Superior temporal gyrus (tissue), 1 donor: ENCODE measurements around the gene RAB3C.

Experiments
- DNase-seq: peaks from one replicate; pipeline ENCODE4 v3.0.0-alpha.2; 2016; ENCODE audit errors: extremely low spot score

RAB3C gene

DNA sequence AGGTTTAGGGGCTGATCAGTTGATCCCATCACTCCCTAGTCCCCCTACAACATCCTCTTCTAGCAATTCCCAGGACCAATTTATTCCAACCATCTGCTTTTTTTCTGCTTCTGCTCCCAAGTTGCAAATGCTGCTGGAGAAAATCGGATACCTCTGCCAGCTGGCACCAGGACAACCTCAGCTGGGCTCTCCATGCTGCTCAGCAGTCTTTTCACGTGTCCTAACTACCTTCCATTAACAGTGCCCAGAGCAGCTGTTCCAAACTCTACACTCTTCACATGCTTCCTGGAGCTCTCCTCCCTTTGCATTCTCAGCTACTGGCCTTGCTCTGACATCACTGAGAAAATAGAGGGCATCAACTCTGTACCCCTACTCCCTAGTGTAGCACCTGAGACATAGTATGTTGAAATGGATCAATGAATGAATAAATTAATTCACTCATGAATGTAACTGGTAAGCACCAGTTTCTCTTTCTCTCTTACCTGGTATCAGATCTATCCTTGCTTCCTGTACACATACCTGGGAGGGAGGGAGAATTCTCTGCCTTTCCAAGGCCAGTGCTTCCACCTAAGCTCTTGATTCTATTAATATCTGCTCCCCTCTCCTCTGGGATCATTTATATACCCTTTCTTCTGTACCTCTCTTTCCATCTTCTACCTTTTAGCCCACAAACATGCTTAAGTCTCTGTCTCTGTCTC, 191.0 kb downstream of the RAB3C start:
- peak; percentile 77 for DNase-seq

DNA sequence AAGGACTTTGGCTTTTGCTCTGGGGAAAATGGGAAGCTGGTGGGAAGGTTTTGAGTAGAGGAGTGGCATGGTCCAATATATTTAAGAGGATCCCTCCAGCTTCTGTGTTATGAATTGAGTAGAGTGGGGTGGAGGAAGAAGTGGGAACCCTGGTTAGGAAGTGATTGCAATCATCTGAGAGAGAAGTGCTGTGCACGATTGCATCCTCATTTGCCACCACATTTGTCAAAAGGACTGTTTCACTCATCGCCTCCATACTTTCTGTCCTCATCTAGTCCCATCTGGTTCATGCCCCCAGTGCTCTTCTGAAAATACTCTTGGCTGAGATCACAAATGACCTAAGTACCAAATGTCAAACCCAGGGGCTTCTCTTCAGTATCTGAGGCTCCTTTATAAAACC, 192.1 kb downstream of the RAB3C start:
- no peak for DNase-seq

DNA sequence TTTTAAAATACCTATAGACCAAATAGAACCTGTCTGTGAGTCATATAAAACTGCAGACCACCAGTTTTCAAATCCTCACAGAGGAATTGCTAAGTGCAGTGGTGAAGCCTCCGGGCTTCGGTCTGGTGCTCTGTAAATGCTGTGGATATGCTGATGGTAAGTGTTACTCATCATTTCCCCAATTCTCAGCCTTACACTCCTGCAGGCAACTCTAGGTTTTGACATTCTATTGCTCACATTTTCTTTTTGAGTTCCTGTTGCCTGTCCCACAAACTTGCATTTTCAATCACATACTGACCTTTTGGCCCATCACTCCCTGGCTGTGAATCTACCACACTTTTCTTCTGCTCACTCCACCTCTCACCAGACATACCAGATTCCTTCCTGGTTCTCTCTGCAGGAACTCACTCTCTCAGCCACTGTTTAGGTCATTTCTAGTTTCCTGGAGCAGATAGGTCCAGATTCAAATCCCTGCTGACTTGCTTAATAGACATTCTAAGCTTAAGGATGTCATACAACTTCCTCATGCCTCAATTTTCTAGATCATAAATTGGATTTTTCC, 192.9 kb downstream of the RAB3C start:
- DNase-seq, result no peak

DNA sequence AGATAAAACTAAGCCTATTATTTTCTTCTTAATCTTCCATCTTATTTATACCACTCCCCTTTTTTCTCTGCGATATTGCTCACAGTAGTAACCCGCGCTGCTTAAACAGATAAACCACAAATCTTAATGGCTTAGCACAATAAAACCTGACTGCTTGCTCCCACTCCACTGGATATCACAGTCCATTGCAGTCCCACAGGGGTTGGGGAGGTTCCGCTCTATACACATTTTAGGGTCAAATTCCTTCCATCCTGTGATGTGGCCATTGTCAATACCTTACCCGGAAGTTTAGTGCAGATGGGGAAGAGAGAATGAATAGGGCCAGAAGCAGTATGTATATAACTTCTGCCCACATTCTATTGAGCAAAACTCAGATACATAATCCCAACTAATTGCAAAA, 193.7 kb downstream of the RAB3C start:
- no peak for DNase-seq

DNA sequence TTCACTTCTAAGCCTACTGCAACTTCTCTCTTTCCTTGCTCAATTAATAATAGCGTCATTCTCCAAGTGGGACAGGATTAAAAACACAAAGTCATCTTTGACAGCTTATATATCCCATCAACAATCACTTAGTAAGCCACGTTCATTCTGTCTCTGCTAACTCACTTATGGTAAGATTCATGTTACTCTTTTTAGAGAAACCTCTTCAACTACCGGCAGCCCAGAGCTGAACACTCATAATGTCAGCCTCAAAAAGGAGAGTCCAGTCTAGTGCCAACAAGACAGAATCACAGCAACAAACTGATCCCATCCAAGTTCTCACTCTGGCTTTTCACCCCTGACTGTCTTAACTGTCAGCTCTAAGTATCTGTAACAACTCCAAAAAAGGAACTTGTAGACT, 196.0 kb downstream of the RAB3C start:
- DNase-seq, result no peak

DNA sequence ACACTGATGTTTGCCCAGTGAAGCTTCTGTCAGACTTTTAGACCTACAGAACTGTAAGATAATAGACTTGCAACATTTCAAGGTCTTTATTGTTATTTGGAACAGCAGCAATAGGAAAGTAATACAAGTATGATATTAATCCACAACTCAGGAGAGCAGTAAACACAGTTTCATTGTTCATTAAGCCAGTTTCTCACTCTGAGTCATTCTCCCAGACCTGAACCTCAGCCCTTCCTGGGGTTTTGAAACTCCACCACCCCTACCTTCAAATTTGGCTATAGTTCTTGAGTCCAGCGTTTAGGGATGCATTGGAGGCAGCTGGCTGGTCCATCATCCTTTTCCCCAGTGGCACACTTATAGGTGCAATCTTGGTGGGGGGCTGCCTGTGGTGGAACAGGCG, 203.2 kb downstream of the RAB3C start:
- DNase-seq, result no peak

DNA sequence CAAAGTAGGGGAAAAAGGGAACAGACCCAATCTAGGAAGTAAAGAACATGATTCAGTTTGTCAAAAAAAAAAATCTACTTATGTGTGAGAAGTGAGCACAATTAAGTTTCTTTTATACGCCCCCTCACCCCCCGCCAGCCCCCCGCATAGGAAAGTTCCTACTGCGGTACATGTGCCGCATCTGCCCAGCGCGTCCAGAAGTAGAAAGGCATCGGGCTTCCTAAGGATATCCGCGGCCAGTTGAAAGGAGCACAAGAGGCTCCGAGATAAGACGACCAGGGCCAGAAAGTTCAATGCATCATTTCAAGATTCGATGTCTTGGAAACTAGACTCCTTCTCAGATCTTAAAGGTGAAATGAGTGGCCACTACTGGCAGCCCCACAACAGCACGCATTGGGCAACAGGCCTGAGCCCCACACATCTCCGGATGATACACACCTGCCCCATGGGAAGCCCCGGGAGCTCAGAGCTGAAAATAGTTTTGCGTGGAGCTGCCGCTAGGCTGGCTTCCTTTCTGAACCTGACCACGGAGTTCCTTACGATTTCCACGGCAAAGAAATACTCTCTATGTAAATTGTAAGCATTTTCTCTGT, 203.9 kb downstream of the RAB3C start:
- DNase-seq, result no peak

DNA sequence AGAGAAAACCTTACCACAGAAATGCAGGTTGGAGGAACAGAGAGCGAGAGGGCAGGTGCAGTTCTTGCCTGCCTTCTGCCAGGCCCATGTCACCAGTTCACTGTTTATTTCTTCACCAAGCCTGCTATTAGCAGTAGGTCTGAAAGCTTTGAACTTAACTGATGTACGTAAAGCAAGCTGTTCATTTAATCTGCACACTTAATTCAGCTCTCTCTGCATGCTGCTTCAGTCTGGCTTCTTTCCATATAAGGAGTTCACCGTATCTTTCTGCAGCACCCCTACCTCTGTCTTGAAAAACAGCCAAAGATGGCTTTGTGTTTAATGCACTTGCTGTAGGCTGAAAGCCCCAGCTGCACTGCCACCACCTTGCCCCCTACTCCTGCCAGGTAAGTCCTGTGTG, 205.1 kb downstream of the RAB3C start:
- no peak for DNase-seq

DNA sequence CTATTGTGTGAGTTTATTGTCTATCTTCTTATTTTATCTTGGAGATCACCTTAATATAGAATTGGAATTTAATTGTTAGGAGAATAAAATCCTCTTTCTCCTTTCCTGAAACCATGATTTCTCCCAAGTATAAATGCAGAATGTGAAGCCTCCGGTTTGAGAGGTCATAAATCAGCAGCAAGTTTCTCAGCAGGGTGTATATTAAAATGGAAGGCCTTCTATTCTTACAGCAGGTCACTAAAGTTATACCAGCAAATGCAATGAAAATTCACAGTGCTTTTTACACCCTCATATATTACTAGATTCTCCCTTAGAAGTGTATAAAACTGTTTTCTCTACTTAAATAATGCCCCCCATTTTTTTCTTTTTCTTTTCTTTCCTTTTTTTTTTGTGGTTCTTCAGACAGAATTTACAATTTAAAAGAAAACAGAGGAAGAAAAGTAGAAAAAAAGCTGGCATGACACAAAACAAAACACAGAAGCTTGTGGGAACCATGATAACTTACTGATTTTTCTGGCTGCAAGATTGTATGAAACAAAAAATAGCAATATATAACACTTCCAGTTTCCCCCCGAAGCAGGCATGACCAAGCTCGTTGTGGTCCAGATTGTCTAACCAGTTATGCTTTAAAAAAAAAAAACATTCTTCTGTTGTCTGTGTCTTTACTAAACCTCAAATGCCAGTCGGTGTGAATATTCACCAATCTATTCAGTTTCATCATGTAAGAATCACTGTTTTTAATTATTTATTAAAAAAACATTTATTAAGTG, 211.2 kb downstream of the RAB3C start:
- DNase-seq, result no peak

DNA sequence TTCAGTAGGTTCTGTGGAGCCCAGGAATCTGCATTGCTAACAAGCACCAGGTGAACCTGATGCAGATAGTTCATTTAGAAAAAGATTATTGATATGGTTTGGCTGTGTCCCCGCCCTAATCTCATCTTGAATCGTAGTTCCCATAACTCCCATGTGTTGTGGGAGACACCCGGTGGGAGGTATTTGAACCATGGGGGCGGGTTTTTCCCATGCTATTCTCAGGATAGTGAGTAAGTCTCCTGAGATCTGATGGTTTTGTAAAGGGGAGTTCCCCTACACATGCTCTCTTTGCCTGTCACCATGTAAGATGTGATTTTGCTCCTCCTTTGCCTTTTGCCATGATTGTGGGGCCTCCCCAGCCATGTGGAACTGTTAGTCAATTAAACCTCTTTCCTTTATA, 212.0 kb downstream of the RAB3C start:
- no peak for DNase-seq

DNA sequence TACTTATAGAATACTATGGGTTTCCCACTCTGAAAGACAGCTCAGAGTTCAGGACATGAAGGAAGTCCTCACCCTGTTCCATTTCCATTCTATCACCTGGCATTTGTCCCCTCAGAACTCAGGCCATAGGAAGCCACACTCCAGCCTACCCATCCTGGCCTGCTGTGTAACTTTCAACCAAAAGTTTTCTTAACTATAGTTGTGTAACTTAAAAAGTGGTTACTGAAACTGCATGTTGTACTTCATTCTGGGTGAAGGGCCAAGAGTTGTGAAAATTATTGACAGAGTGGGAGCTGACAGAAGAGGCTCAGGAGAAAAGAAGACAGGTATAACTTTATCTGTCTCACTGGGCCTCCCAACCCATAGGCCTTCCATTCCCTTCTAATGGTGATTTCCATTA, 212.5 kb downstream of the RAB3C start:
- no peak for DNase-seq

DNA sequence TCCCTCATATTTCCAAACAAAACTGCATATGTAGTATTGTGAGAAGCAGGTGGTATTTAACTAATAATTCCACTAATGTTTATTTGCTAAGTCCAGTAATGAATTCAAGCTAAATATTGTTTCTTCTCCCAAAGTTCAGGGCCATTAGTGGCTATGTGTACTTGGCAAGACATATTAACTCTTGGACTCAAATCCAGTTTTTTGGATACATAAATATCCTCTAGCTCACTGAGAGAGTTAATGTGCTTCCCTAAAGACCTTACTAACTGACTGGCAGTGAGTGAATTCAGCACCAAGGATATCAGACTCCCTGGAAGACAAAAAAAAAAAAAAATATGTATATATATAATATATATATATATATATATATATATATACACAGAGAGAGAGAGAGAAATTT, 214.1 kb downstream of the RAB3C start:
- no peak for DNase-seq

DNA sequence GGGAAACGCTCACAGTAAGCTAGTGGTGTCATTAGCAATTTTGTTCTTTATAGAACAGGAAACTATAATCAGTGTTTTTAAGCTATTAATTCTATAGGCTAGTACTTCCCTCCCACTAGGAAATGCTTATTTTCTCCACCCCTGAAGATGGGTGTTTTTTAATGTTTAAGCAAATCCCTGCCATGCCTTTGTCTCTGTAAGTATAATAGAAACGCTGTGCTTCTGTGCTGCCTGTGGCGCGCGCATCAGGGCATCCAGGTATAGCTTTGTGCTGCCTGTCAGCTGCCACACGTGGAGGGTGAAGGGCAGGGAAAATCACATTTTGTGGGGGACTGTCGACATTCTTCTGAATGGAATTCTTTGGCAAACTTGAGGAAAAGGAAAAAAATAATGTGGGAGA, 217.5 kb downstream of the RAB3C start:
- no peak for DNase-seq

DNA sequence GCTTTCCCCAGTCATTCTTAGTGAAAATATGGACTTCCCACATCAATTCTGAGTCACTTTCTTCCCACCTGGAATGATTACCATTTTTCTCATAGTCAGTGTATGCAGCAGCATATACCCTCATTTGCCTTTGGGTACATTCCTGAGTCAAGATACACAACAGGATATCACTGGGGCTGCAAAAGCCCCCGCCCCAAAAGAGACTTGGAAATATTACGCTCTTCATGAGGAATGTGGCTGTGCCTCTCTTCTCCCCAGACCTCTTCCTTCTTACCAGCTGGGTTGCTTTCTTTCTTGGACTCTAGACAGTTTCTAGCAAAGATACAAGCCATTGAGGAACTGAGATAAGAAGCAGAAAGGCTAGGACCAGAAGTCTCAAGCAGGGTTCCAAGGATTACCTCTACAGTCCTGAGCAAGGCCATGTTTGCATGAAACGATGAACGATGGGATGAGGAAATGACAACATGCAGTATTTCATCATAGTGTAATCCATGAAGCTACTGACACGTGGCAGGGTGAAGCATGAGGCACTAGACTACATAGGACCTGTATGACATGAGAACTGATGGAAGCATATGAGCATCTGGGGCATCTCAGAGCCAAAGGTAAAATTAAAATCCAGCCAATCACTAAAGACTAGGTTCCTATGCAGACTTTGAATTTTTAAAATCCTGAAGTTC, 218.1 kb downstream of the RAB3C start:
- no peak for DNase-seq

DNA sequence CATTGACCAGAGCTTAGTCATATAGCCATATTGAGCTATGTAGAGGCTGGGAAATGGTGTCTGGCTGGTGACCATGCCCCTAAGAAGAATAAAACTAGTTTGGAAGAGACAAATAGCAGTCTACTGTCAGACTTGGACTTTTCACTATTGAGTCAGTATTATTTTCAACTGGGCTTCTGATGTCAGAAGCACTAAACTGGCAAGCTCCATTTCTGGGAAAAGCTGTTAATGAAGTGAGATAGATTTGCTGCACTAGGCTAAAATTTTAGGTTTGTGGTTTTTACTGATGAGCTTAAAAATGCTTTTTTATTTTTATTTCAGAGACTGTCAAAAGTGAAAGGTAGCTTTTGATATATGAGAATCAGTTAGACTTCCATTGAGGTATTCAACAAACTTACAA, 220.2 kb downstream of the RAB3C start:
- no peak for DNase-seq

DNA sequence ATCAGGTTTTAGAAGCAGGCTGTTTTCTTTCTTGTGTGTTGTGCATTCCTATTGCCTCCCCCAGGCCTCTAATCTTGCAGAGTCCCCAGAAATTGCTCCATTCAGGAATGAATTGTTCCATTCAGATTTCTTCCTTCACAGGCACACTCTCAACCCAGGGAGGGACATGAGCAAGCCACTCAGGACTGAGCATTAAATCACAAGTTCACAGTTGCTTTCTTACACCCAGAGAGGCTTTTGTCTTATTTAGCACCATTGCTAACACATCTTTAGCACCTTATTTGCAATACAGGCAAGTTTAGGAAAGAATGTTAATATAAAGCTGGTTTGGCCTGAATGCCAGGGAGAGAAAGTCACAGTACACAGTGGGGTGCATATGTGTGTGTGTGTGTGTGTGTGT, 221.4 kb downstream of the RAB3C start:
- no peak for DNase-seq

DNA sequence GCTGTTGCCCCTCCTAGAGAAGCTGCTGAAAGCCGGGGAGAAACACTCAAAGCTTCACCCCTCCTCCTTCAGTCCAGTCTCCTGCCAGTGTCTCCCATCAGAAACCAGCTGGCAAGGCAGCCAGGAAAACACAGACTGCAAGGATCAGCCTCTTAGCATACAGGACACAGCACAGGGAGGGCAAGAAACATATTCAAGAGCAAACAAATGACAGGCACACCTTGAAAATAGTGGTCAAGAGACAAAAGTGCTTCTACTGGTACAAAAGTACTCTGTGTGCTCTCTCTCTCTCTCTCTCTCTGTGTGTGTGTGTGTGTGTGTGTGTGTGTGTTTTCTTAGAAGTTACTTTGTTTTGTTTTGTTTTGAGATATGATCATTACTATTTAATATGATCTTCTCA, 227.2 kb downstream of the RAB3C start:
- no peak for DNase-seq

DNA sequence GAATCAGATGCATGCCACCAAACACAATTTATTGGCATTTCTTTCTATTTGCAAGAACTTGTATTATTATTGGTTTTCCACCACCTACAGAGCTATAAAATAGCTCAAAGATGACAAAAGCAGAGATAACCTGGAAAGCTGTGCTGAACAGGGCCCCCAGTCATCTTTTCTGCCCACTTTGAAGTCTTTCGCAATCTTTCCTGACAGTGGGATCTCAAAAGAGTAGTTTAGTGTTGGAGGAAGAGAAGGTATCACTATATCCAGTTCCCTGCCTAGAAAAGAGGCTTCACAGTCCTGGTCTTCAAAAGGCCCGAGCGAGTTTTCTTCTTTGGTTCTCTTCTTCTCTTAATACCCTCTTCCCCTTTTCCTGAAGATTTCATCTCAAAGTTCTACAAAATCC, 231.0 kb downstream of the RAB3C start:
- DNase-seq, result no peak

DNA sequence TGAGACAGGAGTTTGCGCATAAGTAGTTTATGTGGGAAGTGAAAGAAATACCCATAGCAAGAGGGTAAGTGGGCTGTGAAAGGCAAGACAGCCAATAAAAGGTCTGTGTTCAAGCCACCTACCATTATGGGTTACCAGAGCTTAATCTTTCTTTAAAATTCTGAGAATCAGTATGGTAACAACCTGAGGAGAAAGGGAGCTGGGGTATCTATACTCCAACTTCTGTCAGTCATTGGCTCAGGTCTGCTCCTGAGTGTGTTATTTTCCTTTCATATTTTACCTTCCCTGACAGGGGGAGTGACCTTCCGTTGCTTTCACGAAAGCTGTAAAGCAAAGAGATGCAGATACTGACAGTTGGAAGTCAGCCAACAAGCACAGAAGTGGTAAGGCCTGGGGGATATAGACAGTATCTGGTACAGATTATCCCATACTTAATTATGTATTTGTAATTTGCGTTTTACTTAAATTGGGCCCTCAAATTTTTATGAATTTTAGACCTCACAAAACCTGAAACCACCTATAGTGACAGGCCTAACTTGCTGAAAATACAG, 233.4 kb downstream of the RAB3C start:
- DNase-seq, result no peak

DNA sequence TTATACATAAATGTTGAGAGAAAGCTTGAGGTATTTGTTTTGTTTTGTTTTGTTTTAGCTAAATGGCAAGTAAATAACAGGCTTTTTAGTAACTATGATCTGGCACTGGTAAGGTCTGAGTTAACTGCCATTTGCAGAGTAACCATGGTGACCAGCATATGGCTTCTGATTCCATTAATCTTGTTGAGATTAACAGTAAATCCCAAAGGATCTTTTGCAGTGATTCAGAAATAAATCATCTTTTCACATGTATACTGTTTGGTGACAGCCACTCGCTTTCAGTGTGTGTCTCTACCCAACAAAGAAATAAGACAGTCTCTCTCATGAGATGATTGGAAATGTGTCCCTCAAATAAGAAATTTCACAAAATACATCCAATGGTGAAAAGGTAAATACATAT, 235.6 kb downstream of the RAB3C start:
- DNase-seq, result no peak

DNA sequence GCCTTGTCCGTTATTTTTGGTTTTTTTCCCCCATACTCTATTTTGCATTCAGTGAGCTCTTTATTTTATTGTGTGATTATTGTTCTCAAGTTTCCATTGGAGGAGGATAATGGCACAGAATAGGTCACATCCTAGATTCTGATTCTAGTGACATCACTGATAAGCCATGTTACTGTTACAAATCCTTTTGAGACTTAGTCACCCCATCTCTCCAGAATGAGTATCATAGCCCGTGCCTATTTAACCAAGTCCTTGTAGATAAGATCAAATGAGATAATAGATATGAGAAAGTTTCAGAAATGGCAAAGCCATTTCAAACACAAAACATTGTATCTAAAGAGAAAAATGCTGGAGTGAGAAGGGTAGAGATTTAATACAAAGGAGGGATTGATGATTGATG, 242.6 kb downstream of the RAB3C start:
- no peak for DNase-seq

DNA sequence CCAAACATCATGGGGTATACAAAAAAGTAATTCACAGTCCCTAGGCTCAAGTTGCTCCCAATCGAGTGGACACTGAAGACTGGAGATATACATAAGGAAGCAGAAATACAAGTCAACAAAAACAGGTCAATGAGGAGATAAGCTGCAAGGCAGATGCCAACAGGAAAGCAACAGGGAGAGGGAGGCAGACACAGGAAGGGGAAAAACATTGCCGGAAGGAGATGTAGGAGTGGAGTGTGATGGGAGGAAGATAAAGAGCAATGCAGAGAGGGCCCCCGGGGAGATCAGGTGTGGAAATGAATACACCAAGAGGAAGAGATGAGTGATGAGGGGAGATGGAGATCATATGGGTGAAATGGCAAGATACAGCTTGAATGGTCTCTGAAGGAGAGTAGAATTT, 243.0 kb downstream of the RAB3C start:
- DNase-seq, result no peak
